Activated CD4-positive, alpha-beta memory T cell treated with anti-CD3 and anti-CD28 coated beads, Interleukin-2, amount 10 ng/mL, durations not matched to agents 7 days and 5 days (primary cell): ENCODE data around the gene TEDC2. TPM values are rescaled to one million over a fixed set of nuclear protein-coding genes. Genes with fewer than 3 reads are reported as not detected.

Source experiments
- CTCF ChIA-PET: fragments of 350-600 bp; sonication (Branson Sonifier 250); formaldehyde crosslinking; loops from one replicate; lab custom pipeline; 2021; ENCODE audit warnings: antibody characterized with exemption, inconsistent platforms; lab: Charles Lee
- POLR2A ChIA-PET: fragments of 350-600 bp; sonication (Branson Sonifier 250); formaldehyde crosslinking; loops from one replicate; lab custom pipeline; 2021; ENCODE audit warnings: antibody characterized with exemption; lab: Charles Lee
- DNase-seq: peaks from one replicate; pipeline ENCODE4 v3.0.0-alpha.2; 2020
- H3K27ac Mint-ChIP-seq: one replicate; pipeline ENCODE4 v1.8.0; 2021; ENCODE audit warnings: mild to moderate bottlenecking, mixed read lengths
- H3K27me3 Mint-ChIP-seq: one replicate; pipeline ENCODE4 v1.8.0; 2021; ENCODE audit warnings: mixed read lengths
- H3K36me3 Mint-ChIP-seq: one replicate; pipeline ENCODE4 v1.8.0; 2021; ENCODE audit warnings: low read depth, mixed read lengths
- H3K4me1 Mint-ChIP-seq: one replicate; pipeline ENCODE4 v1.8.0; 2021; ENCODE audit warnings: mixed read lengths
- H3K4me3 Mint-ChIP-seq: one replicate; pipeline ENCODE4 v1.8.0; 2021; ENCODE audit warnings: mild to moderate bottlenecking, mixed read lengths
- H3K9me3 Mint-ChIP-seq: one replicate; pipeline ENCODE4 v1.8.0; 2021; ENCODE audit warnings: mixed read lengths
- total RNA-seq, 2 experiments: library from RNA; stranded (reverse); gene quantifications; one replicate each; pipeline ENCODE4 v1.2.3, GENCODE V29; 2021

Gene TEDC2
- total RNA-seq, 2 experiments from 2014 or later = 12.5 to 13.9 TPM

DNA sequence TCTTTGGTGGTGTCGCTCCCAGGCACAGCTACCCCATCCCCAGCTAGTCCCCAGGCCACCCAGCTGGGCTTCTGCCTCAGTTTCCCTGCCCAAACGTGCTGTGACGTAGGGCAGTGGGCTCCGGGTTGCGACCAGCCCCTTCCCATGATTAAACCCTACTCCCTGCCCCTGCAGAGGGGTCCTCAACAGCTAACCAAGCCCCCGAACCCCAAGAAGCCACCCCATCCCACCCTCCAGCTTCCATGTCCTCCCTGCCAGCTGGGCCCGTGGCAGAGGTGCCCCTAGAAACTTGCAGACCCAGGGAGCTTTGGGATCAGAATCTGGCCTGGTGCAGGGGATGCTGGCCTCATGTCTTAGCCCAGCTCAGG is 10.3 kb downstream of the TEDC2 start:
- POLR2A ChIA-PET = interaction anchor here (1.0 to 4.2 kb wide), 3 partner anchors 8 to 41 kb away, joined by 3 to 27 read pairs (median 4); partner anchors contain the start of genes CCNF and TEDC2
- Mint-ChIP-seq H3K4me3 (no peak overlapping the region), H3K27ac (no peak overlapping the region), H3K9me3 (no peaks in the 10 kb centered on the region), H3K4me1 (peaks cover 12% of the 10 kb centered on the region), H3K36me3 (no peaks in the 10 kb centered on the region), H3K27me3 (peaks cover 44% of the 10 kb centered on the region)
- no peak for DNase-seq
- CTCF ChIA-PET = interaction anchor here (1.1 kb wide), 1 partner anchor 10 kb away, joined by 3 read pairs; the partner anchor contains the start of gene TEDC2

DNA sequence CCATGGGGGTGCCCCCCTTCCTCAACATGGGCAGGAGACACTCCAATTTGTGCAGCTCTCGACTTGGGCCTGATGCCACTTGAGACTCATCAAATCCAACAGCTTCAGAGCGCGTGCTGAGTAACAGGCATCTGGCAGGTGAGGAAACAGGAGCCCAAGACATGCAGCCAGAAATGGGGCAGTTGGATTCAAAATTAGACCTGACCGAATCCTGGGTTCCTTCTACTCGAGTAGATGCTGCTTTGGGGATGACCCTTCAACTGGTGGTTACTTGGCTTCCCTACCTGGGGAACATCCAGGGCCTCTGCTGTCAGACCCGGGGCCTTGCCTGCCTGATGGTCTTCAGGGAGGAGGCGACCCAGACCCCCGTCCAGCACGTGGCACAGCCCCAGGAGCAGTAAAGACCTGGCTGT is 10.7 kb downstream of the TEDC2 start:
- H3K27me3 Mint-ChIP-seq = peaks cover 44% of the 10 kb centered on the region
- H3K4me3 Mint-ChIP-seq = no peak overlapping the region
- CTCF ChIA-PET = interaction anchor here (1.1 kb wide), 1 partner anchor 10 kb away, joined by 3 read pairs; the partner anchor contains the start of gene TEDC2
- POLR2A ChIA-PET = interaction anchor here (1.1 to 4.2 kb wide), 2 partner anchors 8 to 11 kb away, joined by 4 to 27 read pairs; partner anchors contain the start of gene TEDC2
- no peaks in the 10 kb centered on the region for H3K36me3 Mint-ChIP-seq
- H3K9me3 Mint-ChIP-seq = no peaks in the 10 kb centered on the region
- peaks cover 12% of the 10 kb centered on the region for H3K4me1 Mint-ChIP-seq
- H3K27ac Mint-ChIP-seq = no peak overlapping the region
- no peak for DNase-seq

DNA sequence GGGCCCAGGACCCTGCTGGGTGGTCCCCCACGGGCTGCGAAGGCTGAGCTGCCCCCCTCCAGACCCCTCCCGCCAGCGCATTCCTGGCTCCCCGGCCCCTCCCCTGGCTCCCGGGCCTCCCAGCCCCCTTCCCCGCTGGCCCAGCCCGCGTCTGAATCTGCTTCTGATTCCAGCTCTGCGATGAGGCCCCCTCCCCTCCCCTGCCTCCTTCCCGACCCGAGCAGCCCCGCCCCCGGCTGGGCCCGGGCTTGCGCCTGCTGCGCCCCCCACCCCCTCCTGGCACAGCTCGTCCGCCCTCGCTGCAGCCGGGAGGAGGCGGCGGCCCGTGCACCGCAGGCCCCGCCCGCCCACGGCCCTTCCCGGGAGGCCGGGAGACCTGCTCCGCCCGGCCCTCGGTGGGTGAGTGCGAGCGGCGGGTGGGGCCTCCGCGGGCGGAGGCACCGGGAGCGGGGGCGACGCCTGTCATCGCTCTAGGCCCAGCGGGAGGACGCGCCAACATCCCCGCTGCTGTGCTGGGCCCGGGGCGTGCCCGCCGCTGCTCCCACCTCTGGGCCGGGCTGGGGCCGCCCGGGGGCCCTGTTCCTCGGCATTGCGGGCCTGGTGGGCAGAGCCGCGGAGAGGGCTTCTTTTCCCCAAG is 11.2 kb downstream of the TEDC2 start, which contains the start of gene NTN3:
Gene NTN3, plus strand, starts transcription at position 282 of the 637 bp plus-strand sequence. CDS start 405 bp downstream, outside the sequence.
- Mint-ChIP-seq H3K9me3 (no peaks in the 10 kb centered on the region), H3K27ac (no peak within 1 kb of the TSS), H3K36me3 (no peaks in the 10 kb centered on the region), H3K4me1 (peaks cover 15% of the 10 kb centered on the region), H3K27me3 (peaks cover 44% of the 10 kb centered on the region), H3K4me3 (no peak within 1 kb of the TSS)
- ChIA-PET CTCF (no interaction called here), POLR2A (interaction anchor here (1.1 to 4.2 kb wide), 2 partner anchors 9 to 12 kb away, joined by 4 to 27 read pairs; partner anchors contain the start of gene TEDC2)
- DNase-seq = no peak

DNA sequence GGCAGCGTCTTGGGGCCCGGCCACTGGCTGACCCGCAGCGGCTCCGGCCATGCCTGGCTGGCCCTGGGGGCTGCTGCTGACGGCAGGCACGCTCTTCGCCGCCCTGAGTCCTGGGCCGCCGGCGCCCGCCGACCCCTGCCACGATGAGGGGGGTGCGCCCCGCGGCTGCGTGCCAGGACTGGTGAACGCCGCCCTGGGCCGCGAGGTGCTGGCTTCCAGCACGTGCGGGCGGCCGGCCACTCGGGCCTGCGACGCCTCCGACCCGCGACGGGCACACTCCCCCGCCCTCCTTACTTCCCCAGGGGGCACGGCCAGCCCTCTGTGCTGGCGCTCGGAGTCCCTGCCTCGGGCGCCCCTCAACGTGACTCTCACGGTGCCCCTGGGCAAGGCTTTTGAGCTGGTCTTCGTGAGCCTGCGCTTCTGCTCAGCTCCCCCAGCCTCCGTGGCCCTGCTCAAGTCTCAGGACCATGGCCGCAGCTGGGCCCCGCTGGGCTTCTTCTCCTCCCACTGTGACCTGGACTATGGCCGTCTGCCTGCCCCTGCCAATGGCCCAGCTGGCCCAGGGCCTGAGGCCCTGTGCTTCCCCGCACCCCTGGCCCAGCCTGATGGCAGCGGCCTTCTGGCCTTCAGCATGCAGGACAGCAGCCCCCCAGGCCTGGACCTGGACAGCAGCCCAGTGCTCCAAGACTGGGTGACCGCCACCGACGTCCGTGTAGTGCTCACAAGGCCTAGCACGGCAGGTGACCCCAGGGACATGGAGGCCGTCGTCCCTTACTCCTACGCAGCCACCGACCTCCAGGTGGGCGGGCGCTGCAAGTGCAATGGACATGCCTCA is 12.0 kb downstream of the TEDC2 start:
- Mint-ChIP-seq H3K36me3 (no peaks in the 10 kb centered on the region), H3K4me3 (no peak overlapping the region), H3K4me1 (peaks cover 23% of the 10 kb centered on the region), H3K27me3 (peaks cover 44% of the 10 kb centered on the region), H3K9me3 (no peaks in the 10 kb centered on the region), H3K27ac (no peak overlapping the region)
- ChIA-PET CTCF (no interaction called here), POLR2A (interaction anchor here (1.3 kb wide), 1 partner anchor 64 kb away, joined by 3 read pairs; no protein-coding TSS in a partner anchor)
- no peak for DNase-seq

DNA sequence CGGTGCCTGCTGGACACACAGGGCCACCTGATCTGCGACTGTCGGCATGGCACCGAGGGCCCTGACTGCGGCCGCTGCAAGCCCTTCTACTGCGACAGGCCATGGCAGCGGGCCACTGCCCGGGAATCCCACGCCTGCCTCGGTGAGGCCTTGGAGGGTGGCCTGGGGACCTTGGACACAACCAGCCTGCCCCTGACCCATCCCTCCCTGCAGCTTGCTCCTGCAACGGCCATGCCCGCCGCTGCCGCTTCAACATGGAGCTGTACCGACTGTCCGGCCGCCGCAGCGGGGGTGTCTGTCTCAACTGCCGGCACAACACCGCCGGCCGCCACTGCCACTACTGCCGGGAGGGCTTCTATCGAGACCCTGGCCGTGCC is 12.6 kb downstream of the TEDC2 start:
- CTCF ChIA-PET = no interaction called here
- DNase-seq = no peak
- peaks cover 40% of the 10 kb centered on the region for H3K27me3 Mint-ChIP-seq
- H3K4me1 Mint-ChIP-seq = peaks cover 24% of the 10 kb centered on the region
- no peak overlapping the region for H3K4me3 Mint-ChIP-seq
- POLR2A ChIA-PET = interaction anchor here (1.3 kb wide), 1 partner anchor 64 kb away, joined by 3 read pairs; no protein-coding TSS in a partner anchor
- no peaks in the 10 kb centered on the region for H3K36me3 Mint-ChIP-seq
- H3K9me3 Mint-ChIP-seq = no peaks in the 10 kb centered on the region
- H3K27ac Mint-ChIP-seq = no peak overlapping the region

- POLR2A ChIA-PET = interaction anchor here (1.3 kb wide), 1 partner anchor 63 kb away, joined by 3 read pairs; no protein-coding TSS in a partner anchor
- Mint-ChIP-seq H3K4me3 (peak overlapping the region; percentile 38), H3K9me3 (no peaks in the 10 kb centered on the region), H3K36me3 (no peaks in the 10 kb centered on the region), H3K27ac (no peak overlapping the region), H3K27me3 (peaks cover 40% of the 10 kb centered on the region), H3K4me1 (peaks cover 24% of the 10 kb centered on the region)
- no peak for DNase-seq
- CTCF ChIA-PET = no interaction called here
Observed at GRCh38 chr16:2472885-2473445, 13.1 kb downstream of the TEDC2 start.

- ChIA-PET CTCF (interaction anchor here (1.4 kb wide), 1 partner anchor 11 kb away, joined by 3 read pairs; no protein-coding TSS in a partner anchor), POLR2A (interaction anchor here (1.0 to 1.6 kb wide), 2 partner anchors 43 to 47 kb away, joined by 3 to 7 read pairs; partner anchors contain the start of gene AMDHD2)
- Mint-ChIP-seq H3K27ac (no peak overlapping the region), H3K4me1 (peaks cover 20% of the 10 kb centered on the region), H3K36me3 (no peaks in the 10 kb centered on the region), H3K9me3 (no peaks in the 10 kb centered on the region), H3K27me3 (peaks cover 37% of the 10 kb centered on the region), H3K4me3 (peak overlapping the region; percentile 38)
- DNase-seq = peak; percentile 31
Observed at GRCh38 chr16:2473446-2473926, 13.6 kb downstream of the TEDC2 start.

DNA sequence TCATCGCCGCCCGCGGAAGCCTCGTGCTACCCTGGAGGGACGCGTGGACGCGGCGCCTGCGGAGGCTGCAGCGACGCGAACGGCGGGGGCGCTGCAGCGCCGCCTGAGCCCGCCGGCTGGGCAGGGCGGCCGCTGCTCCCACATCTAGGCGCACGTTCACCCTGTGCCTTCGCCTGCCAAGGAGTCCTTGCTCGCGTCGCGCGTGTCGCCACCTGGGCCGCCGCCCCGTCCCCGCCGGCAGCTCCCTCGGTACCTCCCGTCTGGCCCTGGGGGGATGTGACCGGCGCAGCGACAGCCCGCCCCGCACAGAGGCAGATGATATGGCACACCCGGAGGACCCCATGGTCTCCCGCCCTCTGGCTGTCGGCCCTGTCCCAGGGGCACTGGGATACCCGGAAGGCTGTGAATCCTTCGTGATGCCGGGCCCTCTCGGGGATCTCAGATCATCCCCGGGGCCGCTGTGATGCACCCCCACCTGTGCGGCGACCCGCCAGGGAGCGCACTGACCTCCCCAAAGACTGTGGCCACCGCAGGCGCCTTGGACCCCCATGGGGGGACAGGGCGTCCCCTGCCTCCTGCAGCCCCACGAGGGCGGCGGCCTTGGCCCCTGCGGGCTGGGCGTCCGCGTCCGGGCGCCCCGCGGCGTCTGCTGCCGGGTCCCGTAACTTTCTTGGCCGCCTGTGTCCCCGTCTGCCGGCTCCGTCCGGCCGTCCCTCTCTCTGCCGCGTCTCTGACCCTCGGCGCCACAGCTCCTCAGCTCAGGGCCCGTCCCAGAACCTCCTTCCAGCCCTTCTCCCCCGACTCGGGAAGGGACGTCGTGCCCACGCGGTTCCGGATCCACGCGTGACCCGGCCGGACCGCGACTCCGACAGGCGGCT is 14.3 kb downstream of the TEDC2 start:
- Mint-ChIP-seq H3K27ac (peak overlapping the region; percentile 59), H3K4me1 (peaks cover 20% of the 10 kb centered on the region), H3K36me3 (no peaks in the 10 kb centered on the region), H3K27me3 (peaks cover 29% of the 10 kb centered on the region), H3K4me3 (peak overlapping the region; percentile 77), H3K9me3 (no peaks in the 10 kb centered on the region)
- ChIA-PET POLR2A (interaction anchor here (0.6 to 2.1 kb wide), 7 partner anchors 11 to 46 kb away, joined by 3 to 13 read pairs (median 4); partner anchors contain the start of genes AMDHD2 and TEDC2), CTCF (interaction anchor here (0.6 to 1.5 kb wide), 10 partner anchors 11 to 1278 kb away, joined by 3 to 6 read pairs (median 3); partner anchors contain the start of gene TEDC2)
- DNase-seq = peak; percentile 63

DNA sequence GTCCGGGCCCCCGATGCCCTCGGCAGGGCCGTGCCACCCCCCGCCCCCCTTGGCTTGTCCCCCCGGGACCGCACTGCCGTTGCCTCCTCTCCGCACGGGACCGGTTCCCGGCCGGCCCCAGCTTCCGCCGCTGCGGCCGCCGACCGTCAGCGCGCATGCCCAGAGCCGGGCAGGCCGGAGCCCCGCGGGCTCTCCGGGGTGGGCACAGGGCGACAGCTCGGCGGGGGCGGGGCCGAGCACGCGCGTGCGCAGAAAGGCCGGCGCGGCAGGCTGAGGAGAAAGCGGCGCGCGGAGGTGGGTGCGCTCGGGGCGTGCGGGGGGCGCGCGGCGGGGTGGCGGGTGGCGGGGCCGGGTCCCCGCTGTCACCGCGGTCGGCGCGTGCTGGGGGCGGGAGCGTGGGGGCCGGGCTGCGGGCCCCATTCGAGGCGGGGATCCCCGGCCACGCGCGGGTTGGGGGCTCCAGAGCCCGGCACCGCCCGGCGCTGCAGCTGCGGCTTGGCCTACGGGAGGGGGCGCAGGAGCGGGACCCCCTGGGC is 15.0 kb downstream of the TEDC2 start, which contains the start of gene TBC1D24:
Gene TBC1D24, plus strand, starts transcription at position 251 of the 536 bp plus-strand sequence. CDS start 21,022 bp downstream, outside the sequence.
- H3K9me3 Mint-ChIP-seq = no peaks in the 10 kb centered on the region
- H3K4me3 Mint-ChIP-seq = peak within 1 kb of the TSS; percentile 77
- ChIA-PET CTCF (interaction anchor here (0.6 to 1.5 kb wide), 11 partner anchors 10 to 1278 kb away, joined by 3 to 6 read pairs (median 3); partner anchors contain the start of genes ATP6V0C and TEDC2), POLR2A (interaction anchor here (0.6 to 2.1 kb wide), 6 partner anchors 10 to 45 kb away, joined by 3 to 13 read pairs (median 4); partner anchors contain the start of genes AMDHD2 and TEDC2)
- peak; percentile 83 for DNase-seq
- H3K4me1 Mint-ChIP-seq = peaks cover 20% of the 10 kb centered on the region
- H3K27me3 Mint-ChIP-seq = peaks cover 23% of the 10 kb centered on the region
- H3K36me3 Mint-ChIP-seq = no peaks in the 10 kb centered on the region
- H3K27ac Mint-ChIP-seq = peak within 1 kb of the TSS; percentile 59

DNA sequence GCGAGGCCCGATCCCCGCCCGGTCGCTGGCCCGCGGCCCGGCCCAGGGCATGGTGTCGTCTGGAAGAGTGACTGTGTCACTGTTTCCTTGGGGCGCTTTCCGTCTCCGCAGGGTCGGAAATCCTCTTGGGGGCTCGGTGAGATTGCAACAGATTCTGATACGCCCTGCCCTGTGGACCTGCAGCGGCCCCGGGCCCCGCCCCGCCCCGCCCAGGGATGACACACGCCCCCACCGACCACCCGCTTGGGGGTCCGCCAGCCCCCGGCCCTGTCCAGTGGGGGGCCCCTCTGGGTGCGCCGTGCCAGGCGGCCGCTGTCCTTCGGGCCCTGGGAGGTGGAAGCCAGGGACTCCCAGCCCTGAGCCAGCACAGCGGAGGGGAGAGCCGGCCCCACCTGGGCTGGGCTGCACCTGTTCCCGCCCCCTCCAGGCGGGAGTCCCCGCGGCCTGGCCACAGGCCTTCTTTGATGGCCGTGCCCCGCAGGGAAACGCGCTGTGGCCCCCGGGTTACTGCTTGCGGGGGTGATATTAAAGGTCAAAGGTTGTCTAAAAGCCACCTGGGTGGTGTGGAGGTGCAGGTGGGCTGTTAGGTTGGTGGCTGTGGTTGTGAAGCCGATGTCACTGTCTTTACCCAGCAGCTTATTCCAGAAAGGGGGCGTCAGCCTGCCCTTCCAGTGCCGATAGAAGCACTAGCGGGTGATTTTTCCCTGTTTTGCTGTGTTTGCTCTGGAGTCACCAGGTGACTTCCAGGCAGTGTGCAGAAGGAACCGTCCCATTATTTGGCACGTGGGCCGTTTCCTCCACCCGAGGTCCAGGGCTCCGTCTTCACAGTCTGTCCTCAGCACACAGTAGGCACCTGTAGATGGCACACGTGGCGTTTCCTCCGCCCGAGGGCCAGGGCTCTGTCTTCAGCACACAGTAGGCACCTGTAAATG is 15.8 kb downstream of the TEDC2 start:
- Mint-ChIP-seq H3K27me3 (peaks cover 16% of the 10 kb centered on the region), H3K9me3 (no peaks in the 10 kb centered on the region), H3K4me3 (peak overlapping the region; percentile 62), H3K36me3 (no peaks in the 10 kb centered on the region), H3K27ac (no peak overlapping the region), H3K4me1 (peaks cover 20% of the 10 kb centered on the region)
- ChIA-PET POLR2A (interaction anchor here (1.3 to 2.1 kb wide), 4 partner anchors 11 to 45 kb away, joined by 4 to 13 read pairs (median 6); partner anchors contain the start of genes AMDHD2 and TEDC2), CTCF (interaction anchor here (0.7 to 1.5 kb wide), 7 partner anchors 11 to 245 kb away, joined by 3 to 6 read pairs (median 3); partner anchors contain the start of genes ATP6V0C and TEDC2)
- peak; percentile 53 for DNase-seq
